ENCODE results near the gene SFI1.

DNA sequence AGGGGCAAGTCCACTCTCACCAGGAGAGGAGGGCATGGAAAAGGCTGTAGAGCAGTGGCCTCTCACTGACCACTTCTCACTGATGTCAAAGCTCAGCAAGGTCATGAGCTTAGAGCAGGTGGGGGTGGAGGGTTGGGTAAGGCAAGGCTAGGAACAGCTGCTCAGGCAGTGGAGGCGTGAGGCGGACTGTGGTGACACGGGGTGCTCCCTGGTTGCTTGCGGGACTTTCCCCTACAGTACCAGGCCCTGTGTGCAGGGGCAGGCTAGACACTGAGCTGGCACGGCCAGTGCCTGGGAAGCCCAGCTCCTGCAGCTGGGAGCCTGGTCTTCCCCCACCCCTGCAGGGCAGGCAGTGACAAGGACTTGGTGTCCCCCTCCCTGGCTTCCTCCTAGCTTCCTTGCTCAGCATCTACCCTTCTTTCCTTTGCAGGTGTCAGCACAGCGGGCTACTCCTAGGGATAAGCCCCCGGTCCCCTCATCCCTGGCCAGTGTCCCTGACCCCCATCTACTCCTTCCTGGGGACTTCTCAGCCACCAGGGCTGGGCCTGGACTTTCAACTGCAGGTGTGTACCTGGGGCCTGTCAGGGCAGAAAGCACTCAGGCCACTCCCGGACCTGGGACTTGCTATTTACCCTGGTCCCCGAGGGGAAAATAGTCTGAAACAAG lies 120.1 kb downstream of the SFI1 start:
- TF ChIP-seq POLR2A (IDR thresholded peaks at IDR 0.05; ENCODE audit: low read length), result peak; percentile 35
- no peak for TF ChIP-seq GATA1 (IDR thresholded peaks at IDR 0.05; ENCODE audit: low read depth, low read length)
